GM21447 (cell line): ENCODE results near the gene FAM98B.
"Not testable (repeated sequence)": the region's sequence is repeated elsewhere in the genome, so short reads cannot be mapped to it uniquely, and the experiment has no call there.

Experiments
- ATAC-seq: cut with Tn5 transposase; IDR thresholded peaks from one replicate; pipeline ENCODE4 v1.9.1; 2021; ENCODE audit not compliant: unreplicated experiment

The FAM98B gene

DNA sequence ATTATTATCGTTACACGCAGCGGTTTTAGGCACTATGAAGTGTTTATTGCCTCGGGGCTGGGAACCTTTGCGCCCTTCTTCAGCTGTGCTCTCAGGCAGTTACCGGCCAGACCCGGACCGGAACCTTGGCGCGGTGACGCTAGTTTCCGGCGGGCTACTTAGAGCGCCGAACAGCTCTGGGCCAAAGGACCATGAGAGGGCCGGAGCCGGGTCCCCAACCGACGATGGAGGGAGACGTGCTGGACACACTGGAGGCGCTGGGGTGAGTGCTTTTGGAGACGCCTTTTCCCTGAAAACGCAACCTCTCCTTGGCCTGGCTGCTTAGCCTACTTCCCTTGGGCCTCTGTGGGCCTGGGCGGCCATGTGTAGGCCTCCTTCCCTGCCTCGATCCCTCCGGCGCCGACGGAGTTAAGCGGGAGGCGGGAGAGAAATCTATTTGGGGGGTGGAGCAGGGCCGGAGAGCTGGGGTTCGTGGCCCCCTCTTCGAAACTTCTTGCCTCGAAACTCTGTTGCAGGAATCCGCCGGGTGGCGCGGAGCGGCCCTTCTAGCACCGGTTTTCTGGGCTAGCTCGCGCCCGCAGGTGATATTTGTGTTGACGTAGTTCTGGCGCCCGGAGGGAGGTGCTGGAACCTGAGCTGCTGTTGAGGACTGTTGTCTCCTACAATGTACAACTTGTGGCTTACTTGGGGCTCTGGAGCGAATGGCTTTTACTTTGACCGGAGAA, at the start of gene FAM98B:
Gene FAM98B, plus strand, starts transcription at position 157 of the 725 bp plus-strand sequence. Its CDS starts 35 bp downstream, at position 192.
- peak; percentile 83 for ATAC-seq

- no peak for ATAC-seq
Measured at GRCh38 chr15:38406436-38406835, 47.5 kb upstream of the FAM98B start.

GRCh38 chr15:38408576-38408975, 45.4 kb upstream of the FAM98B start:
- no peak for ATAC-seq

- no peak for ATAC-seq
Measured at GRCh38 chr15:38411902-38412301, 42.0 kb upstream of the FAM98B start.

- ATAC-seq = no peak
Measured at GRCh38 chr15:38412466-38412865, 41.5 kb upstream of the FAM98B start.

DNA sequence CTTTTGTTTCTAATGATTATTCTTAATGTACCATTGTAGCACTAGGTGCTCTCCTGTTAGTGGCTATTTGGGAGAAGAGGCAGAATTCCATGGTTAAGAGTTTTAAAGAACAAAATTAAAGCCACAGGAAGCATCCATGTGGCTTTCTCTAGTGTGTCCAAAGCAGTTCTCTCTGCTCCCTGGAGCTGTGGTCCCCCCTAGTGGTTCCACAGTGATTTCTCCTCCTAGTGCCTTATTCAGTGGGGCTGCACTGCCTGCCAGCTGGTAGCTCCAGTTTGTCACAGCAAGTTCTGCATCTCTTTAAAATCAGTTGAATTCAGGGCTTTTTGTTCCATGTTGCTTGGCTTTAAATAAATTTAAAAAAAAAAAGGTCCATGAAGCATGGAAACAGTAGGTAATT, 39.6 kb upstream of the FAM98B start:
- ATAC-seq = no peak

DNA sequence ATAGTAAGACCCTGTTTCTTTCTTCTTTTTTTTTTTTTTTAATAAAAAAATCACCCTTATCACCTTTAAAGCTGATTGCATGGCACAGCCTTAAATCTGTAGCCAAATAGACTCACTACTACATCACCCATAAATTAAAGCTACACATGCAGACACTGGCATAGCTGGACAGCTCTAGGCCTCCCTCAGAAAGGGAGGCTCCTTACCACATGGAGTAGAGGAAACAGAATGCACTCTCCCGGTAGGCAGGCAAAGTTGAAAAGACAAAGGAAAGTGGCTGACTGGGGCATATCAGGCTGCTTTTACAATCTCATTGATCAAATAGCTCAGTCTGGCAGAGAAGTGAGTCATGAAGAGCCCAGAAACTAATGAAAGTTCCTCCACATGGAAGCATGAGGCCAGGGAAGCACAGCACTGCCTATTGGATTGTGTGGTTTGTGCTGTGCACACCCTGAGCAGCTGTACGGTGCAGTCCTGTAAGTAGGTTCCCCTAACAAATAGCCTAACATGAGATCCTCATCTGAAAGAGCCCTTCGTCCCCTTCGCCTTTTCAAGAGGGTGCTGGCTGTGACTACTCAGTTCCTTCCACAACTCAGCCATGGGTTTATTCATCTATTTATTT, 32.7 kb upstream of the FAM98B start:
- no peak for ATAC-seq

DNA sequence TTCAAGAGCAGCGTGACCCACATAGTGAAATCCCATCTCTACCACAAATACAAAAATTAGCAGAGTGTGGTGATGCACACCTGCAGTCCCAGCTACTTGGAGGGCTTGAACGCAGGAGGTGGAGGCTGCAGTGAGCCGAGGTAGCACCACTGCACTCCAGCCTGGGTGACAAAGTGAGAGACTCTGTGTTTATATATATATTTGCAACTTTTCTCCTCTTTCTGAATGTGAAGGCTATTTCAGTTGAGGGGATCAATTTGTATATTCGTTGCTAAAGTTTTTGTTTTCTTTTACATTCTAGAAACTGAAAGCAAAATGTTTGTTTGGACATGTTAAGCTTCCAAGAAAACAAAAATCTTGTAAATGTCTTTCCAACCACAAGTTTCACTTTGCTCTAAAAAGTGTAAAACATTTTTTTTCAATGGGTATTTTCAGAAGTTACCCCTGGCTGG, 29.8 kb upstream of the FAM98B start:
- peak; percentile 65 for ATAC-seq

DNA sequence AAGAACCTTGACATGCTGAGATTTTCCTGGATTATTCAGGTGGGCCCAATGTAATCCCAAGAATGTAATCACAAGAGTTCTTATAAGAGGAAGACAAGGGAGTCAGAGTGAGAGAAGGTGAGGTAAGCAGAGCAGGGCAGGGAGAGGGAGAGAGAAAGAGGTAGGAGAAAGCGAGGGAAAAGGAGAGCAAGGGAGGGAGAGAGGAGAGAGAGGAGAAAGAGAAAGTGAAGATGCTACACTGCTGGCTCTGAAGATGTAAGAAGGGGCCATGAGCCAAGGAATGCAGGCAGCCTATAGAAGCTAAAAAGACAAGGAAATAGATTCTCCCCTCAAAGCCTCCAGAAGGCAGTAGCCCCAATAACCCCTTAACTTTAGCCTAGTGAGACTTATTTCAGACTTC, 28.7 kb upstream of the FAM98B start:
- no peak for ATAC-seq

DNA sequence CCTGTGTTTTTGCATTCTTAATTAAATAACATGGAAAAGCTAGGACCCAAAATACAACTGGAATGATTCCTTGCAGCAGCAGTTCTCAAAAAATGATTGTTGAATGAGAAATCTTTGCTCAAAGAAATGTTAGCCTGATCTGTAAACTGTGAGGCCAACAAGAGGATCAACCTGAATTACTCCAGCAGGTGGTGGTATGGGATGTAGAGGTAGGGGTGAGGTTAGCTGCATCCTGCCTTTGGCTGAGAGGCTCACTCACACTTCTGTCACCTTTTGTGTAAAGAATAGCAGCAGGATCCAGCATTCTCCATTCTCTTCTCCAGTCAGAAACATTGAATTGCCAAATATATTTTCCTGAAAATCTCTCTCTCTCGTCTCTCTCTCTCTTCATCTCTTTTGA, 26.5 kb upstream of the FAM98B start:
- ATAC-seq = no peak

DNA sequence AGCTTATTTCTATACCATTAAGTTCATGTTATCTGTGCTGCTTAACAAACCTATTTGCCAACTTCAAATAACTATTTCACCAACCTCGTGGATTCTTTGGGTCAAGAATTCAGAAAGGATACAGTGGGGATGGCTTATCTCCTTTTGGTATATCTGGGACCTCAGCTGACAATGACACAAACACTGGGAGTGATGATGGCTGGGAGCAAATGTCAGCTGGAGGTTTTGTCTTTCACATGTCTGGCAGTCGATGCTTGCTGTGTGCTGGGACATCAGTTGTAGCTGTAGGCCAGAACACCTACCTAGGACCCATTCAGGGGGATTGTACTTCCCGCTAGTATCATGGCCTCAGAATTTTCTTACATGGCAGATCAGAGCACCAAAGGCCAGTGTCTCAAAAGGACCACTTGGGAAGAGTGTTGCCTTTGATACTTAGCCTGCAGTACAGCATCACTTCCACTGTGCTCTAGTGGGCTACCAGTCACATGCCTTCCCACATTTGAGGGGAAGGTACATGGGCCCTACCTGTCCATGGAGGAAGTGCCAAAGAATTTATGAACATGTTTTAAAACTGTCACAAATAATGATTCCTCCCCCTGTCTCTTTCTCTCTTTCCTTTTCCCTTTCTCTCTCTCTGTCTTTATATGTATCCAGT, 23.7 kb upstream of the FAM98B start:
- ATAC-seq = no peak

DNA sequence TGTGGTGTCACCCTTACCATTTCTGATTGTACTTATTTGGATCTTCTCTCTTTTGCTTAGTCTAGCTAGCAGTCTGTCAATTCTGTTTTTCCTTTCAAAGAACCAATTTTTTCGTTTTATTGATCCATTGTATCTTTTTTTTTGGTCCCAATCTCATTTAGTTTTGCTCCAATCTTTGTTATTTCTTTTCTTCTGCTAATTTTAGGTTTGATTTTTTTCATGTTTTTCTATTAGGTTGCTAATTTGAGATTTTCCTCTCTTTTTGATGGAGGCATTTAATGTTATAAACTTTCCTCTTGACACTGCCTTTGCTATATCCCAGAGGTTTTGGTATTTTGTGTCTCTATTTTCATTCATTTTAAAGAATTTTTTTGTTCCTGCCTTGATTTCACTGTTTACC, 16.9 kb upstream of the FAM98B start:
- no peak for ATAC-seq

DNA sequence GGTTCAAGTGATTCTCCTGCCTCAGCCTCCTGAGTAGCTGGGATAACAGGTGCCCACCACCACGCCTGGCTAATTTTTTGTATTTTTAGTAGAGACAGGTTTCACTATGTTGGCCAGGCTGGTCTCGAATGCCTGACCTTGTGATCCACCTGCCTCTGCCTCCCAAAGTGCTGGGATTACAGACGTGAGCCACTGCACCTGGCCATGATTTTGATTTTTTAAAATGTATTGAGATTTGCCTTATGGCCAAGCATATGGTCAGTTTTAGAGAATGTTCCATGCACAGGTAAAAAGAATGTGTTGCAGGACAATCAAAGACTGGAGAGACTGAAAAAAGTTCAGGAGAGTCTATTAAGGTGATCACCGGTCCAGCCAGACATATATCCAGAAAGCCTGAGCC, 16.3 kb upstream of the FAM98B start:
- not testable (repeated sequence) for ATAC-seq

- ATAC-seq = no peak
Measured at GRCh38 chr15:38438031-38438986, 15.6 kb upstream of the FAM98B start.

DNA sequence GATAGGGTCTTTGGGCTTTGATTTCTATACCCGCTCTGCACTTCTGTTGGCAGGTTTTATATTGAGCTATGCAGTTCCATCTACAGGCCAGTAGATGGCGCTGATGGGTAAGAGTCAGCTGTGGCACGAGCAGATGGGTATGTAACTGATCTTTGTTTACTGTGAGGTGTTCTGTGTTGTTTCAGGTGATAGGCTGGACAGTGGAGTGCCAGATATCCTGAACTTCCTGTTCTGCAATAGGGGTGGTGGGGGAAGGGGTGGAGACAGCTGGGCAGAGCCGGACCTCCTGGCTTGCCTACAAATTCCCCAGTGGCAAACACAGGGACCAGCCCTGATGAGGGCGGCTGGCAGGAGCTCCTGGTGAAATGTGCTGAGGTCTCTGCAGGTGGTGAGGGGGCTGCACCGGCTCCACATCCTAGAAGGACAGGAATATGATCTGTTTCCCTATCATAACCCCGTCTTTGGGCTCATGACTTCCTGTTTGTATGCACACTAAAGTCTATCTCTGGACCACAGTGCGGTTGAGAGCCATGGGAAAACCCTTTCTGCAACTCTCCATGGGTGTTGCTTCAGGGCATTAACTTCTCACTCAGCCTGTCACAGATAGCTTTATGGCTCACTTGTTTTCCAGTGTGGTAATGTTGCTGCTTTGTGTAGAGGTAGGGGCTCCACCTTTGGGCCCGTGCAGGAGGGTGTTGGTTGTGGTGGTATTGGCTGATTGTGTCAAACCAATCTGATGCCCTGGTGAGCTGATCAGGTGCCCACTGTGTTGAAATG, 13.4 kb upstream of the FAM98B start:
- peak; percentile 80 for ATAC-seq

GRCh38 chr15:38441130-38441519, 12.8 kb upstream of the FAM98B start:
- no peak for ATAC-seq

DNA sequence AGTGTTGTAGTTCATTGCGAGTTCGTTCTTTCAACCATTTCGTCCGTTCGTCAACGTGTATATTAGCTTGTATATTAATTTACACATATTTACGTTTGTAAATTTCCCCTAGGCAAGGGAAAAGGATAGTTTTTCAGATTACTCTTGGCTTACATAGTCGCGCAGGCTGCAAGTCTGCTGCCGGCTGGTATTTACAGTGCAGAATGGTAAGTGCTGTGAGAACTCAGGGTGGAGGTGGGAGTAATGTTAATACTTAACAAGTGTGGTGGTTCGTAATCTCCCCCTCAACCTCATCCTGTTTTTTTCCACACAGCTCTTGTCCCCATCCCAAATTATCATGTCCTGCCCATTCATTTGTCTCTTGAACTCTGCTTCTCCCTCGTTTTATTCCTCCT, 766 bp downstream of the FAM98B start:
- ATAC-seq = peak; percentile 27

DNA sequence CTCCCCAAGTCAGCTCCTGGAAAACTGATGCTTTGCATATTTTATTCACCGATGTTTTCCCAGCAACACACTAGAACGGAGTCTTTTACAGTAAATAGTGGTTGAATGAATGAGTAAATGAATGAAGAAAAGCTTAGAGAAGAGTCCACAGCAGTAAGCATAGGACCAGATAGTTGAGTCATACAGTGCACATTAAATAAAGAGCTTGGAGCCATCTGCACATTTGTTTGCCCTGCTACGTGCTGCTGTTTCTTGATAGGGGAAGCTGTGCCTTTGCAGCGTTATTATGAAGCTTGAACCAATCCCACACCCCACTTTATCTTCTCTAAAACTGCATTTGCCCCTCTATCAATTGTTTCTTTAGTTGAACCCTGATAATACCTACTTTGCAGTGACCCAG, 1.2 kb downstream of the FAM98B start:
- no peak for ATAC-seq

- no peak for ATAC-seq
Measured at GRCh38 chr15:38458646-38459045, 4.7 kb downstream of the FAM98B start.

- no peak for ATAC-seq
Measured at GRCh38 chr15:38459480-38459879, 5.6 kb downstream of the FAM98B start.
